Stomach smooth muscle (tissue), 2 donors: ENCODE results near the gene SLC24A4.
"Not testable (repeated sequence)": the region's sequence is repeated elsewhere in the genome, so short reads cannot be mapped to it uniquely, and the experiment has no call there.

Experiments used
- H3K27ac ChIP-seq: one replicate; pipeline ENCODE4 v1.7.0; 2013; ENCODE audit warnings: mild to moderate bottlenecking, low read length, inconsistent platforms
- H3K27me3 ChIP-seq, 2 donors: one replicate each; pipeline ENCODE4 v1.7.0; 2013; ENCODE audit warnings: low read length in 2 of 2; ENCODE audit not compliant: insufficient read depth in 2 of 2, control insufficient read depth in 1 of 2
- H3K36me3 ChIP-seq, 2 donors: one replicate each; pipeline ENCODE4 v1.7.0; 2013; ENCODE audit warnings: low read length in 2 of 2; ENCODE audit not compliant: control insufficient read depth in 2 of 2, insufficient read depth in 2 of 2
- H3K4me1 ChIP-seq: one replicate; pipeline ENCODE4 v1.7.0; 2013; ENCODE audit warnings: low read length; ENCODE audit not compliant: control insufficient read depth, insufficient read depth
- H3K4me3 ChIP-seq, 2 donors: one replicate each; pipeline ENCODE4 v1.7.0; 2013; ENCODE audit warnings: low read length in 2 of 2
- H3K9ac ChIP-seq, 2 donors: one replicate each; pipeline ENCODE4 v1.7.0; 2013; ENCODE audit warnings: low read length in 2 of 2, mild to moderate bottlenecking in 1 of 2
- H3K9me3 ChIP-seq, 2 donors: one replicate each; pipeline ENCODE4 v1.7.0; 2013; ENCODE audit warnings: low read length in 2 of 2; ENCODE audit not compliant: control insufficient read depth in 2 of 2
- donor health status: healthy.
- donor health status: Pancreatic carcinoma.

Gene SLC24A4

GRCh38 chr14:92387578-92387977 lies 64.6 kb downstream of the SLC24A4 start:
- H3K9ac ChIP-seq = no peak overlapping the region
- peaks cover 0 to 6% of the 10 kb centered on the region in 2 donors for H3K9me3 ChIP-seq
- H3K36me3 ChIP-seq = no peaks in the 10 kb centered on the region
- H3K4me3 ChIP-seq = no peak overlapping the region
- peaks cover 3% of the 10 kb centered on the region for H3K4me1 ChIP-seq
- no peak overlapping the region for H3K27ac ChIP-seq
- no peaks in the 10 kb centered on the region for H3K27me3 ChIP-seq

- H3K4me3 ChIP-seq = no peak overlapping the region
- H3K27me3 ChIP-seq = no peaks in the 10 kb centered on the region
- no peak overlapping the region for H3K9ac ChIP-seq
- H3K4me1 ChIP-seq = peaks cover 2% of the 10 kb centered on the region
- H3K9me3 ChIP-seq = peaks cover 0 to 6% of the 10 kb centered on the region in 2 donors
- no peaks in the 10 kb centered on the region for H3K36me3 ChIP-seq
- H3K27ac ChIP-seq = no peak overlapping the region
Measured at GRCh38 chr14:92389598-92390158, 66.7 kb downstream of the SLC24A4 start.

- Histone ChIP-seq H3K9me3 (peaks cover 0 to 6% of the 10 kb centered on the region in 2 donors), H3K4me1 (no peaks in the 10 kb centered on the region), H3K4me3 (no peak overlapping the region), H3K36me3 (no peaks in the 10 kb centered on the region), H3K9ac (no peak overlapping the region), H3K27me3 (no peaks in the 10 kb centered on the region), H3K27ac (no peak overlapping the region)
Measured at GRCh38 chr14:92391726-92392125, 68.8 kb downstream of the SLC24A4 start.

- H3K4me1 ChIP-seq = no peaks in the 10 kb centered on the region
- H3K36me3 ChIP-seq = no peaks in the 10 kb centered on the region
- H3K9me3 ChIP-seq = peaks cover 0 to 6% of the 10 kb centered on the region in 2 donors
- H3K27ac ChIP-seq = no peak overlapping the region
- no peak overlapping the region for H3K9ac ChIP-seq
- no peaks in the 10 kb centered on the region for H3K27me3 ChIP-seq
- no peak overlapping the region for H3K4me3 ChIP-seq
Measured at GRCh38 chr14:92392711-92393110, 69.7 kb downstream of the SLC24A4 start.

- no peaks in the 10 kb centered on the region for H3K27me3 ChIP-seq
- no peak overlapping the region for H3K4me3 ChIP-seq
- H3K9ac ChIP-seq = no peak overlapping the region
- no peaks in the 10 kb centered on the region for H3K36me3 ChIP-seq
- H3K9me3 ChIP-seq = no peaks in the 10 kb centered on the region
- peaks cover 6% of the 10 kb centered on the region for H3K4me1 ChIP-seq
- no peak overlapping the region for H3K27ac ChIP-seq
Measured at GRCh38 chr14:92397150-92397952, 74.4 kb downstream of the SLC24A4 start.

- Histone ChIP-seq H3K4me1 (peaks cover 9% of the 10 kb centered on the region), H3K27me3 (no peaks in the 10 kb centered on the region), H3K4me3 (no peak overlapping the region), H3K36me3 (no peaks in the 10 kb centered on the region), H3K9ac (no peak overlapping the region), H3K27ac (no peak overlapping the region), H3K9me3 (no peaks in the 10 kb centered on the region)
Measured at GRCh38 chr14:92397953-92398564, 75.1 kb downstream of the SLC24A4 start.

GRCh38 chr14:92398888-92399636 lies 76.1 kb downstream of the SLC24A4 start:
- Histone ChIP-seq H3K27ac (no peak overlapping the region), H3K9me3 (no peaks in the 10 kb centered on the region), H3K27me3 (no peaks in the 10 kb centered on the region), H3K9ac (no peak overlapping the region), H3K4me3 (no peak overlapping the region), H3K4me1 (peaks cover 14% of the 10 kb centered on the region), H3K36me3 (no peaks in the 10 kb centered on the region)

- no peaks in the 10 kb centered on the region for H3K36me3 ChIP-seq
- no peaks in the 10 kb centered on the region for H3K27me3 ChIP-seq
- no peak overlapping the region for H3K27ac ChIP-seq
- no peak overlapping the region for H3K4me3 ChIP-seq
- H3K9ac ChIP-seq = no peak overlapping the region
- peaks cover 22% of the 10 kb centered on the region for H3K4me1 ChIP-seq
- no peaks in the 10 kb centered on the region for H3K9me3 ChIP-seq
Measured at GRCh38 chr14:92400579-92401444, 77.8 kb downstream of the SLC24A4 start.

GRCh38 chr14:92401561-92401960 lies 78.6 kb downstream of the SLC24A4 start:
- Histone ChIP-seq H3K9me3 (no peaks in the 10 kb centered on the region), H3K4me1 (peaks cover 22% of the 10 kb centered on the region), H3K4me3 (no peak overlapping the region), H3K36me3 (no peaks in the 10 kb centered on the region), H3K27ac (no peak overlapping the region), H3K27me3 (no peaks in the 10 kb centered on the region), H3K9ac (no peak overlapping the region)

- not testable (repeated sequence) for H3K9me3 ChIP-seq, H3K4me3 ChIP-seq, H3K27ac ChIP-seq, H3K36me3 ChIP-seq, H3K9ac ChIP-seq, H3K27me3 ChIP-seq
- peaks cover 22% of the 10 kb centered on the region for H3K4me1 ChIP-seq
Measured at GRCh38 chr14:92402500-92402899, 79.5 kb downstream of the SLC24A4 start.
